GM18507 (cell line): ENCODE data around the gene FREM2.

ENCODE experiments used
- DNase-seq: peaks from one replicate; pipeline ENCODE4 v3.0.0; 2011; ENCODE audit warnings: low read depth; ENCODE audit not compliant: insufficient read length; ENCODE audit errors: extremely low spot score
- FAIRE-seq: peaks from 2 replicates; lab custom pipeline; 2011; peaks lifted over from hg19 to GRCh38; lab: Jason Lieb, UNC

Gene FREM2

GRCh38 chr13:38753878-38754277, 67.0 kb downstream of the FREM2 start:
- no peak for FAIRE-seq
- DNase-seq, result no peak

- DNase-seq, result no peak
- no peak for FAIRE-seq
These were observed 68.9 kb downstream of the FREM2 start for GRCh38 chr13:38755793-38756192.

- FAIRE-seq, result no peak
- no peak for DNase-seq
These were observed 71.4 kb downstream of the FREM2 start for GRCh38 chr13:38758277-38758676.

- FAIRE-seq (no peak), DNase-seq (no peak)
These were observed 72.5 kb downstream of the FREM2 start for GRCh38 chr13:38759390-38759789.

- no peak for DNase-seq
- peak; percentile 55 for FAIRE-seq
These were observed 76.8 kb downstream of the FREM2 start for GRCh38 chr13:38763446-38764381.

GRCh38 chr13:38766799-38767198, 79.9 kb downstream of the FREM2 start:
- DNase-seq (no peak), FAIRE-seq (no peak)

- no peak for FAIRE-seq
- DNase-seq, result no peak
These were observed 80.8 kb downstream of the FREM2 start for GRCh38 chr13:38767506-38768265.

- DNase-seq (no peak), FAIRE-seq (no peak)
These were observed 82.6 kb downstream of the FREM2 start for GRCh38 chr13:38769526-38769925.

- DNase-seq, result no peak
- no peak for FAIRE-seq
These were observed 88.2 kb downstream of the FREM2 start for GRCh38 chr13:38775085-38775484.

- no peak for FAIRE-seq
- DNase-seq, result no peak
These were observed 90.7 kb downstream of the FREM2 start for GRCh38 chr13:38777347-38778119.

GRCh38 chr13:38781539-38781938, 94.7 kb downstream of the FREM2 start:
- FAIRE-seq, result no peak

GRCh38 chr13:38784036-38784880, 97.4 kb downstream of the FREM2 start:
- FAIRE-seq, result no peak
- no peak for DNase-seq

More at GRCh38 chr13:38781539-38781938, 94.7 kb downstream of the FREM2 start:
- no peak for DNase-seq

- no peak for DNase-seq
These were observed 98.2 kb downstream of the FREM2 start for GRCh38 chr13:38785042-38785441.

GRCh38 chr13:38785490-38785889, 98.6 kb downstream of the FREM2 start:
- FAIRE-seq, result no peak

More at GRCh38 chr13:38785042-38785441, 98.2 kb downstream of the FREM2 start:
- no peak for FAIRE-seq

GRCh38 chr13:38787550-38787949, 100.7 kb downstream of the FREM2 start:
- FAIRE-seq (no peak), DNase-seq (no peak)

More at GRCh38 chr13:38785490-38785889, 98.6 kb downstream of the FREM2 start:
- no peak for DNase-seq

- FAIRE-seq, result no peak
These were observed 110.0 kb downstream of the FREM2 start for GRCh38 chr13:38796890-38797289.

GRCh38 chr13:38803531-38803930, 116.7 kb downstream of the FREM2 start:
- DNase-seq (no peak), FAIRE-seq (no peak)

More at GRCh38 chr13:38796890-38797289, 110.0 kb downstream of the FREM2 start:
- DNase-seq, result no peak

- FAIRE-seq (no peak), DNase-seq (no peak)
These were observed 117.2 kb downstream of the FREM2 start for GRCh38 chr13:38804061-38804460.

- no peak for FAIRE-seq
- DNase-seq, result no peak
These were observed 117.7 kb downstream of the FREM2 start for GRCh38 chr13:38804536-38804935.
